ENCODE results near the gene RASGEF1C.

GRCh38 chr5:180069589-180070247, 139.3 kb downstream of the RASGEF1C start:
- no peak for TF ChIP-seq CTCF (IDR thresholded peaks at IDR 0.05)
- TF ChIP-seq POLR2A (IDR thresholded peaks at IDR 0.05) = no peak

All from lower leg skin (tissue), 3 donors.